Mucosa of rectum (tissue), 2 donors: ENCODE measurements around the gene ATP4B.

Experiments
- H3K27ac ChIP-seq, 2 donors: one replicate each; pipeline ENCODE4 v1.7.0; 2013; ENCODE audit warnings: inconsistent platforms in 2 of 2, low read depth in 2 of 2, low read length in 2 of 2
- H3K27me3 ChIP-seq, 2 donors: one replicate each; pipeline ENCODE4 v1.7.0; 2013; ENCODE audit warnings: low read length in 2 of 2; ENCODE audit not compliant: control insufficient read depth in 2 of 2, insufficient read depth in 2 of 2
- H3K36me3 ChIP-seq, 2 donors: one replicate each; pipeline ENCODE4 v1.7.0; 2013; ENCODE audit warnings: low read length in 2 of 2; ENCODE audit not compliant: control insufficient read depth in 2 of 2, insufficient read depth in 2 of 2
- H3K4me1 ChIP-seq, 2 donors: one replicate each; pipeline ENCODE4 v1.7.0; 2013; ENCODE audit warnings: low read length in 2 of 2, mild to moderate bottlenecking in 1 of 2; ENCODE audit not compliant: control insufficient read depth in 2 of 2, insufficient read depth in 2 of 2
- H3K4me3 ChIP-seq, 2 donors: one replicate each; pipeline ENCODE4 v1.7.0; 2013; ENCODE audit warnings: low read length in 2 of 2
- H3K9ac ChIP-seq, 2 donors: one replicate each; pipeline ENCODE4 v1.7.0; 2013; ENCODE audit warnings: low read length in 2 of 2, low read depth in 1 of 2, mild to moderate bottlenecking in 1 of 2
- H3K9me3 ChIP-seq, 2 donors: one replicate each; pipeline ENCODE4 v1.7.0; 2013; ENCODE audit warnings: low read length in 2 of 2; ENCODE audit not compliant: control insufficient read depth in 2 of 2
- donor health status: healthy.
- donor health status: Normal muscosa, but diverticular disease.

The ATP4B gene

GRCh38 chr13:113650731-113651148 is 7.3 kb downstream of the ATP4B start:
- H3K27me3 ChIP-seq, result no peaks in the 10 kb centered on the region
- no peaks in the 10 kb centered on the region for H3K9me3 ChIP-seq
- no peak overlapping the region for H3K4me3 ChIP-seq
- H3K9ac ChIP-seq, result no peak overlapping the region
- H3K4me1 ChIP-seq, result peaks cover 11 to 19% of the 10 kb centered on the region in 2 donors
- H3K27ac ChIP-seq, result no peak overlapping the region
- no peaks in the 10 kb centered on the region for H3K36me3 ChIP-seq

GRCh38 chr13:113650275-113650674 is 7.7 kb downstream of the ATP4B start:
- H3K9me3 ChIP-seq, result no peaks in the 10 kb centered on the region
- H3K9ac ChIP-seq, result no peak overlapping the region
- H3K4me3 ChIP-seq, result no peak overlapping the region
- no peak overlapping the region for H3K27ac ChIP-seq
- peaks cover 11 to 19% of the 10 kb centered on the region in 2 donors for H3K4me1 ChIP-seq
- H3K27me3 ChIP-seq, result no peaks in the 10 kb centered on the region
- H3K36me3 ChIP-seq, result no peaks in the 10 kb centered on the region

GRCh38 chr13:113649212-113649611 is 8.8 kb downstream of the ATP4B start:
- no peaks in the 10 kb centered on the region for H3K36me3 ChIP-seq
- no peak overlapping the region for H3K27ac ChIP-seq
- H3K4me3 ChIP-seq, result no peak overlapping the region
- no peaks in the 10 kb centered on the region for H3K9me3 ChIP-seq
- H3K9ac ChIP-seq, result no peak overlapping the region
- no peaks in the 10 kb centered on the region for H3K27me3 ChIP-seq
- H3K4me1 ChIP-seq, result peaks cover 11 to 19% of the 10 kb centered on the region in 2 donors

GRCh38 chr13:113648216-113648610 is 9.8 kb downstream of the ATP4B start:
- Histone ChIP-seq H3K36me3 (no peaks in the 10 kb centered on the region), H3K9me3 (no peaks in the 10 kb centered on the region), H3K27ac (peak overlapping the region in 1 of 2 donors; percentile 56), H3K4me1 (peaks cover 11 to 19% of the 10 kb centered on the region in 2 donors), H3K9ac (peak overlapping the region in 1 of 2 donors; percentile 64), H3K27me3 (no peaks in the 10 kb centered on the region), H3K4me3 (no peak overlapping the region)

DNA sequence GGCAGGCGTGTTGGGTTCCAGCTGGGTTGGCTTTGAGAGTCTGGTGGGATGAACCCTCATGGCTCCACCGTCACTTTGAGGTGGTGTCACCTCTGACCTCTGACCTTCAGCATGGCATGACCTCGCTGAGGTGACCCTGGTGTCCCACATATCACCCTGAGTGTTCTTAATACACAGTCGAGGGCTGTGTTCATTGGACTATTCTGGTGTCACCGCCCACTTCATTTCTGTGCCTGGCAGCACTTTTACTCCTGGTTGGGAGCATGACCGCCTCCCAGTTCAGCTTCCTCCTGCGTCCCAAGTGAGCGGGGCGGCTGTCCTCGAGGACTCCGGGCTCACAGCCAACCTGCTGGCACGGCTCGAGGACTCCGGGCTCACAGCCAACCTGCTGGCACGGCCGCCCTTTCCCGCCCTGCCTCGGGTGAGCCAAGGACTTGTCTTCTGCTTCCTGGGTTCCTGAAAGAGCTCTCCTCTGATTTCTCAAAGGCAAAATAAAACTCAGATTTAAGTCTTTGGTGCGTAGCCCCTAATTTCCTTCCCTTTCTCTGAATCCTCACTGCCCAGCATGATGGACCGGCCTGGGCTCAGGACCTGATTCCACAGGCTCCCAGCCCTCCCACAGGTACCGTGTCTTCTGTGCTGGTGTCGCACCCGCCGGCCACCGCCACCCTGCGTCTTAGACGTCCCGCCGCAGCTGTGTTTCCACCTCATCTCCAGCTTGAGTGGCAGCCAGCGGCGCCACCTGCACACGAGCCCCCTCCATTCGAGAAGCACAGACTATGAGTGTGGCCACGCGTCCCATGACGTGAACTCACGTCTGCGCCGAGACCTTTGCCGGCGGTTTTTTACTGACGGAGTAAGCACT is 10.4 kb downstream of the ATP4B start:
- Histone ChIP-seq H3K27me3 (no peaks in the 10 kb centered on the region), H3K36me3 (peaks cover 0 to under 1% of the 10 kb centered on the region in 2 donors), H3K9ac (peak overlapping the region in 1 of 2 donors; percentile 64), H3K4me3 (peak overlapping the region in 1 of 2 donors; percentile 29), H3K9me3 (no peaks in the 10 kb centered on the region), H3K27ac (peak overlapping the region; percentile 65 to 82), H3K4me1 (peaks cover 11 to 19% of the 10 kb centered on the region in 2 donors)

DNA sequence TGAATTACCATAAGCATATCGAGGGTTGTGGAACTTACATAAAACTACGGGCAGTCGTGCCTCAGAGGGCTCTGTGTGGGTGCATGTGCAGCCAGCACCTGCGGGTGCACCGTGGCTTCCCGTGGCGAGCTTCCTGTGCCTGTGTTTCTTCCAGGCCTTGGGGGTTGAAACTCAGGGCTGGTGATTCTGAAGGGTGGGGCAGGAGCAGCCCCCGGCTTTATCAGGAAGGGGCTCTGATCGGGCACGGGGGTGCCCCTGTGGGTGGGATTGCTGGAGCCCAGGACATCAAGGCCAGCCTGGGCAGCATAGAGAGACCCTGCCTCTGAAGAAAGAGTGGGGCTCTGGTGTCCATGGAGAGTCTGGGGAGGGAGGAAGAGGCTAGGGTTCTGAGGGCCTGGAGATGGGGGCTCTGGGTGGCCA is 11.1 kb downstream of the ATP4B start:
- Histone ChIP-seq H3K9me3 (no peaks in the 10 kb centered on the region), H3K27ac (peak overlapping the region; percentile 65 to 77), H3K36me3 (peaks cover 0 to 7% of the 10 kb centered on the region in 2 donors), H3K4me3 (no peak overlapping the region), H3K4me1 (peaks cover 11 to 19% of the 10 kb centered on the region in 2 donors), H3K27me3 (no peaks in the 10 kb centered on the region), H3K9ac (peak overlapping the region in 1 of 2 donors; percentile 28)

GRCh38 chr13:113646376-113646775 is 11.6 kb downstream of the ATP4B start:
- peaks cover 0 to 10% of the 10 kb centered on the region in 2 donors for H3K36me3 ChIP-seq
- H3K4me3 ChIP-seq, result no peak overlapping the region
- peak overlapping the region in 1 of 2 donors; percentile 34 for H3K27ac ChIP-seq
- H3K9ac ChIP-seq, result peak overlapping the region in 1 of 2 donors; percentile 37
- peaks cover 11 to 19% of the 10 kb centered on the region in 2 donors for H3K4me1 ChIP-seq
- H3K27me3 ChIP-seq, result no peaks in the 10 kb centered on the region
- no peaks in the 10 kb centered on the region for H3K9me3 ChIP-seq

GRCh38 chr13:113645329-113645728 is 12.7 kb downstream of the ATP4B start:
- H3K9ac ChIP-seq, result no peak overlapping the region
- H3K4me1 ChIP-seq, result peaks cover 11 to 19% of the 10 kb centered on the region in 2 donors
- H3K27me3 ChIP-seq, result no peaks in the 10 kb centered on the region
- H3K4me3 ChIP-seq, result no peak overlapping the region
- no peaks in the 10 kb centered on the region for H3K9me3 ChIP-seq
- H3K27ac ChIP-seq, result no peak overlapping the region
- peaks cover 5 to 15% of the 10 kb centered on the region in 2 donors for H3K36me3 ChIP-seq

GRCh38 chr13:113644800-113645199 is 13.2 kb downstream of the ATP4B start:
- no peak overlapping the region for H3K4me3 ChIP-seq
- H3K27ac ChIP-seq, result no peak overlapping the region
- peaks cover 10 to 19% of the 10 kb centered on the region in 2 donors for H3K36me3 ChIP-seq
- H3K4me1 ChIP-seq, result peaks cover 11 to 19% of the 10 kb centered on the region in 2 donors
- H3K9ac ChIP-seq, result no peak overlapping the region
- no peaks in the 10 kb centered on the region for H3K27me3 ChIP-seq
- H3K9me3 ChIP-seq, result no peaks in the 10 kb centered on the region

GRCh38 chr13:113643593-113643992 is 14.4 kb downstream of the ATP4B start:
- no peak overlapping the region for H3K9ac ChIP-seq
- H3K36me3 ChIP-seq, result peaks cover 19 to 25% of the 10 kb centered on the region in 2 donors
- H3K9me3 ChIP-seq, result no peaks in the 10 kb centered on the region
- no peaks in the 10 kb centered on the region for H3K27me3 ChIP-seq
- H3K27ac ChIP-seq, result no peak overlapping the region
- peaks cover 11 to 19% of the 10 kb centered on the region in 2 donors for H3K4me1 ChIP-seq
- H3K4me3 ChIP-seq, result no peak overlapping the region
